HCT116 (cell line): ENCODE results near the gene DELE1. TPM values are rescaled to one million over a fixed set of nuclear protein-coding genes. Genes with fewer than 3 reads are reported as not detected.

Source experiments
- ATAC-seq: fragments of 200-7000 bp; cut with Tn5 transposase; 2 replicates; pipeline ENCODE4 v1.9.1; 2020; ENCODE audit warnings: mild to moderate bottlenecking, moderate library complexity
- BruUV-seq: library from RNA; stranded (reverse); fragments of 400-500 nt; replicated peaks from 2 replicates; lab custom pipeline; 2021; lab: Mats Ljungman, UMichigan
- CTCF ChIA-PET: fragments of 300-600 bp; sonication (Branson Sonifier 250); formaldehyde crosslinking; loops from one replicate; lab custom pipeline; 2021; ENCODE audit warnings: antibody characterized with exemption; lab: Charles Lee
- POLR2A ChIA-PET: fragments of 300-600, 350-600 bp; sonication (Branson Sonifier 250); formaldehyde crosslinking; loops from one replicate; lab custom pipeline; 2021; ENCODE audit warnings: antibody characterized with exemption; lab: Charles Lee
- RAD21 ChIA-PET, 2 experiments: fragments of 300-600 bp; sonication (Branson Sonifier 250); formaldehyde crosslinking; loops; one replicate each; lab custom pipeline; 2023; ENCODE audit warnings: low total read pairs in 2 of 2; ENCODE audit not compliant: uncharacterized antibody in 2 of 2, unreplicated experiment in 2 of 2, low non-redundant PET in 1 of 2; lab: Charles Lee
- DNase-seq: peaks from one replicate; pipeline ENCODE4 v3.0.0-alpha.2; 2010; ENCODE audit warnings: low read depth, low spot score
- H2AFZ ChIP-seq: fragments of 200-600 bp; shearing (Covaris generic), sonication (generic); 2 replicates; pipeline ENCODE4 v1.6.1; 2017; ENCODE audit warnings: low read depth, mixed run types, mixed read lengths, antibody characterized with exemption, low read length; ENCODE audit not compliant: poor library complexity, severe bottlenecking
- H3K27ac ChIP-seq: 2 replicates; pipeline ENCODE4 v1.5.1; 2012; ENCODE audit warnings: low read depth, low read length
- H3K27me3 ChIP-seq: fragments of 200-600 bp; sonication (generic); 2 replicates; pipeline ENCODE4 v1.6.1; 2016; ENCODE audit warnings: mixed run types, low read length, mixed read lengths; ENCODE audit not compliant: insufficient read depth
- H3K36me3 ChIP-seq, 2 experiments: fragments of 200-500 bp in 1 of 2; fragments of 200-600 bp in 1 of 2; sonication (Bioruptor generic) in 1 of 2; sonication (generic) in 1 of 2; 2 replicates each; pipeline versions ENCODE4 v1.5.1 to v1.6.1; 2014 to 2016; ENCODE audit warnings: low read length in 2 of 2, inconsistent platforms in 1 of 2, mixed read lengths in 1 of 2, mixed run types in 1 of 2; ENCODE audit not compliant: insufficient read depth in 2 of 2, control insufficient read depth in 1 of 2
- H3K4me1 ChIP-seq, 2 experiments: fragments of 200-600 bp in 1 of 2; sonication (generic) in 1 of 2; 2 replicates each; pipeline versions ENCODE4 v1.5.1 to v1.6.1; 2012 to 2017; ENCODE audit warnings: low read length in 2 of 2, inconsistent platforms in 1 of 2, mild to moderate bottlenecking in 1 of 2, mixed read lengths in 1 of 2, mixed run types in 1 of 2, moderate library complexity in 1 of 2; ENCODE audit not compliant: insufficient read depth in 2 of 2, control insufficient read depth in 1 of 2
- H3K4me2 ChIP-seq: fragments of 200-600 bp; sonication (generic); 2 replicates; pipeline ENCODE4 v1.6.1; 2017; ENCODE audit warnings: mixed run types, low read length, mixed read lengths
- H3K4me3 ChIP-seq, 2 experiments: fragments of 200-600 bp in 1 of 2; sonication (generic) in 1 of 2; replicated peaks in 1 of 2; 2 replicates each; pipeline ENCODE4 v1.5.1; 2011 to 2016; ENCODE audit warnings: low read length in 2 of 2, control low read depth in 1 of 2, low read depth in 1 of 2, mild to moderate bottlenecking in 1 of 2, mixed read lengths in 1 of 2, mixed run types in 1 of 2
- H3K79me2 ChIP-seq: fragments of 200-600 bp; sonication (generic); 2 replicates; pipeline ENCODE4 v1.6.1; 2017; ENCODE audit warnings: mild to moderate bottlenecking, mixed run types, low read length, moderate library complexity, mixed read lengths; ENCODE audit not compliant: insufficient read depth
- H3K9ac ChIP-seq: fragments of 200-600 bp; sonication (generic); 2 replicates; pipeline ENCODE4 v1.6.1; 2016; ENCODE audit warnings: low read length, mixed read lengths
- H3K9me2 ChIP-seq: fragments of 200-600 bp; sonication (generic), shearing (Covaris generic); 2 replicates; pipeline ENCODE4 v1.6.1; 2017; ENCODE audit warnings: mixed run types, mild to moderate bottlenecking, moderate library complexity; ENCODE audit not compliant: insufficient read depth
- H3K9me3 ChIP-seq, 2 experiments: fragments of 200-500 bp in 1 of 2; fragments of 200-600 bp in 1 of 2; sonication (Bioruptor generic) in 1 of 2; sonication (generic) in 1 of 2; 2 replicates each; pipeline ENCODE4 v1.6.1; 2014 to 2017; ENCODE audit warnings: low read length in 2 of 2, mixed read lengths in 2 of 2, inconsistent platforms in 1 of 2, low read depth in 1 of 2, mild to moderate bottlenecking in 1 of 2, mixed run types in 1 of 2, moderate library complexity in 1 of 2; ENCODE audit not compliant: control insufficient read depth in 1 of 2, insufficient read depth in 1 of 2
- H4K20me1 ChIP-seq: fragments of 200-600 bp; sonication (generic), shearing (Covaris generic); 2 replicates; pipeline ENCODE4 v1.6.1; 2017; ENCODE audit warnings: mixed run types, mild to moderate bottlenecking, moderate library complexity; ENCODE audit not compliant: insufficient read depth
- EZH2 ChIP-seq: fragments of 200-600 bp; sonication (generic); IDR thresholded peaks from 2 replicates; pipeline ENCODE4 v1.6.1; 2017; ENCODE audit warnings: antibody characterized with exemption, mixed run types
- EZH2phosphoT487 ChIP-seq: fragments of 200-600 bp; IDR thresholded peaks from 2 replicates; pipeline ENCODE4 v1.6.1; 2018; ENCODE audit warnings: antibody characterized with exemption, borderline replicate concordance
- FOSL1 ChIP-seq: IDR thresholded peaks from 2 replicates; pipeline ENCODE4 v1.6.1; 2012; ENCODE audit warnings: low read depth
- SRF ChIP-seq: IDR thresholded peaks from 2 replicates; pipeline ENCODE4 v1.6.1; 2012; ENCODE audit warnings: low read depth
- ZNF274 ChIP-seq: fragments of 200-500 bp; sonication (Bioruptor generic); IDR thresholded peaks from 2 replicates; pipeline ENCODE4 v1.6.1; 2014; ENCODE audit warnings: mild to moderate bottlenecking, low read depth, low read length, inconsistent platforms
- intact Hi-C: fragments of 100-400 bp; cut with micrococcal nuclease; formaldehyde crosslinking; loops from 2 replicates; pipeline ENCODE4 v1.10.0; 2022
- total RNA-seq: library from RNA; stranded (reverse); gene quantifications from one replicate; pipeline ENCODE4 v1.2.1, GENCODE V29; 2021; ENCODE audit not compliant: unreplicated experiment
- TF ChIP-seq, protein P1 (sequence below): IDR thresholded peaks from 2 replicates; pipeline ENCODE4 v1.6.1; 2011; ENCODE audit warnings: mild to moderate bottlenecking, low read length, moderate library complexity; ENCODE audit not compliant: insufficient replicate concordance; ENCODE audit errors: extremely low read depth
- TF ChIP-seq, protein P2 (sequence below): IDR thresholded peaks from 2 replicates; pipeline ENCODE4 v1.6.1; 2012

The DELE1 gene
- total RNA-seq, 1 experiment from 2014 or later, result 74.1 TPM

- intact Hi-C loops, result no loop called here
- H3K4me1 ChIP-seq, result peaks cover 0 to 22% of the 10 kb centered on the region in 2 experiments; a peak in 3 of 4 replicates
- H4K20me1 ChIP-seq, result no peaks in the 10 kb centered on the region
- no peaks in the 10 kb centered on the region for H3K9me3 ChIP-seq
- CTCF ChIA-PET, result no interaction called here
- RAD21 ChIA-PET, result no interaction called here
- no peaks in the 10 kb centered on the region for H3K79me2 ChIP-seq
- H3K27ac ChIP-seq, result no peak overlapping the region
- no peaks in the 10 kb centered on the region for H3K9me2 ChIP-seq
- no peak overlapping the region for H2AFZ ChIP-seq
- H3K27me3 ChIP-seq, result no peaks in the 10 kb centered on the region
- POLR2A ChIA-PET, result interaction anchor here (0.6 kb wide), 1 partner anchor 68 kb away, joined by 4 read pairs; no protein-coding TSS in a partner anchor
- no peak for ATAC-seq
- H3K4me2 ChIP-seq, result no peak overlapping the region
- no peak overlapping the region for H3K9ac ChIP-seq
- no peaks in the 10 kb centered on the region for H3K36me3 ChIP-seq
- no TSS peak for BruUV-seq
- DNase-seq, result no peak
- no peak overlapping the region for H3K4me3 ChIP-seq
- TF ChIP-seq EZH2phosphoT487 (no peak), FOSL1 (no peak)
These were observed 5.9 kb upstream of the DELE1 start for GRCh38 chr5:141917760-141918159.

DNA sequence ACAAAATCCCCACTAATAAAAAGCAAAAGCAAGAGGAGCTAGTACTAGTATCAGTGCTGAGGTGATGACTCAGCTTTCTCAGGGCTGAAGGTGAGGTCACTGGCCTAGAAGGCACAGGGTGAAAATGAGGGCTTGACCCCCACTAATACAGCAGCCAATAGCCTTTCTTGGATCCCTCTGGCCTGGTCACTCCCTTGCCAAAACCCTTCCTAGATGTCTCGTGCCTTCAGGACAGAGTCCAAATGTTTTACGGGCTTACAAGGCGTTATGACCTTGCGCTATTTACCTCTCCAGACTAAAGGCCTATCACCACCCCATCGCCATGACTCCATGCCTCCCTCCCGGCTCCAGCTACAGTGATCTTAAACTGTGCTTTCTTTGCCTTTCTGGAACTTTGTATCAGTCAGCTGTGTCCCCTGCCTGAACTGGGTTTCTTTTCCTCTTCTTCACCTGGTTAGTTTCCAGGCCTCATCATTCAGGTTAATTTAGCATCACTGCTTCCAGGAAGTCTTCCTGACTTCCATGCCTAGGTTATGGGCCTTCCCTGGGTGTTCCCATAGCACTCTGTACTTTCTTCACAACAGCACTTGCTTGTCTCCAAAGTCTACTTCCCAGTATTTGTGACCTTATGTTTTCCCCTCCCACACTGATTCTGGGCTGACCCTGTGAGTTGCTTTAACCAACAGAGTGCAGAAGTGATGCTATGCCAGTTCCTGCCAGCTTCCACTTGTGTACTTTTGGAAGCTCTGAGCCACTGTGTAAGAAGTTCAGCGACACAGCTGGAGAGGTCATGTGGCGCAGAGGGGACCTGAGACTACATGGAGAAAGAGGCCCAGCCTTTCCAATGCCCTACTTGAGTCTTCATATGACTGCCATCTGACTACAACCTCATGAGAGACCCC is 4.2 kb upstream of the DELE1 start:
- ChIA-PET POLR2A (interaction anchor here (1.2 kb wide), 1 partner anchor 12 kb away, joined by 3 read pairs; no protein-coding TSS in a partner anchor), RAD21 (interaction anchor here in 1 of 2 experiments (0.6 kb wide), 1 partner anchor 32 kb away, joined by 4 read pairs; no protein-coding TSS in a partner anchor), CTCF (no interaction called here)
- H3K9ac ChIP-seq, result no peak overlapping the region
- TF ChIP-seq SRF, result no peak
- TF ChIP-seq, protein P1, sequence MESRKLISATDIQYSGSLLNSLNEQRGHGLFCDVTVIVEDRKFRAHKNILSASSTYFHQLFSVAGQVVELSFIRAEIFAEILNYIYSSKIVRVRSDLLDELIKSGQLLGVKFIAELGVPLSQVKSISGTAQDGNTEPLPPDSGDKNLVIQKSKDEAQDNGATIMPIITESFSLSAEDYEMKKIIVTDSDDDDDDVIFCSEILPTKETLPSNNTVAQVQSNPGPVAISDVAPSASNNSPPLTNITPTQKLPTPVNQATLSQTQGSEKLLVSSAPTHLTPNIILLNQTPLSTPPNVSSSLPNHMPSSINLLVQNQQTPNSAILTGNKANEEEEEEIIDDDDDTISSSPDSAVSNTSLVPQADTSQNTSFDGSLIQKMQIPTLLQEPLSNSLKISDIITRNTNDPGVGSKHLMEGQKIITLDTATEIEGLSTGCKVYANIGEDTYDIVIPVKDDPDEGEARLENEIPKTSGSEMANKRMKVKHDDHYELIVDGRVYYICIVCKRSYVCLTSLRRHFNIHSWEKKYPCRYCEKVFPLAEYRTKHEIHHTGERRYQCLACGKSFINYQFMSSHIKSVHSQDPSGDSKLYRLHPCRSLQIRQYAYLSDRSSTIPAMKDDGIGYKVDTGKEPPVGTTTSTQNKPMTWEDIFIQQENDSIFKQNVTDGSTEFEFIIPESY, result no peak
- TF ChIP-seq, protein P2, sequence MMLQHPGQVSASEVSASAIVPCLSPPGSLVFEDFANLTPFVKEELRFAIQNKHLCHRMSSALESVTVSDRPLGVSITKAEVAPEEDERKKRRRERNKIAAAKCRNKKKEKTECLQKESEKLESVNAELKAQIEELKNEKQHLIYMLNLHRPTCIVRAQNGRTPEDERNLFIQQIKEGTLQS, result no peak
- TF ChIP-seq EZH2, result no peak
- TF ChIP-seq EZH2phosphoT487, result no peak
- no peak for TF ChIP-seq ZNF274
- intact Hi-C loops, result no loop called here
- no peak overlapping the region for H2AFZ ChIP-seq
- H3K9me3 ChIP-seq, result no peaks in the 10 kb centered on the region
- H3K27me3 ChIP-seq, result no peaks in the 10 kb centered on the region
- peaks cover 10% of the 10 kb centered on the region for H3K79me2 ChIP-seq
- DNase-seq (no peak), ATAC-seq (no peak)
- no TSS peak for BruUV-seq
- H4K20me1 ChIP-seq, result no peaks in the 10 kb centered on the region
- no peaks in the 10 kb centered on the region for H3K9me2 ChIP-seq
- no peak overlapping the region for H3K4me3 ChIP-seq
- no peak overlapping the region for H3K27ac ChIP-seq
- no peaks in the 10 kb centered on the region for H3K36me3 ChIP-seq
- peaks cover 3 to 20% of the 10 kb centered on the region in 2 experiments; a peak in 3 of 4 replicates for H3K4me1 ChIP-seq
- no peak overlapping the region for H3K4me2 ChIP-seq
